ENCODE data around the gene NCBP3.
"Not testable (repeated sequence)": the region's sequence is repeated elsewhere in the genome, so short reads cannot be mapped to it uniquely, and the experiment has no call there.

The NCBP3 gene

GRCh38 chr17:3812771-3813170 lies 33.3 kb downstream of the NCBP3 start:
- no peak for DNase-seq (ENCODE audit: low read depth in 3 of 3)

- DNase-seq (ENCODE audit: low read depth in 3 of 3): no peak
Measured at GRCh38 chr17:3812284-3812683, 33.8 kb downstream of the NCBP3 start.

- DNase-seq (ENCODE audit: low read depth in 3 of 3): no peak
Measured at GRCh38 chr17:3810019-3810418, 36.0 kb downstream of the NCBP3 start.

- no peak for DNase-seq (ENCODE audit: low read depth in 3 of 3)
Measured at GRCh38 chr17:3809135-3809534, 36.9 kb downstream of the NCBP3 start.

GRCh38 chr17:3808701-3809100 lies 37.3 kb downstream of the NCBP3 start:
- DNase-seq (ENCODE audit: low read depth in 3 of 3): no peak

GRCh38 chr17:3805581-3805980 lies 40.5 kb downstream of the NCBP3 start:
- DNase-seq (ENCODE audit: low read depth in 3 of 3): no peak

GRCh38 chr17:3804503-3804931 lies 41.5 kb downstream of the NCBP3 start:
- peak in 1 of 3 donors; percentile 10 for DNase-seq (ENCODE audit: low read depth in 3 of 3)

GRCh38 chr17:3803308-3803640 lies 42.8 kb downstream of the NCBP3 start:
- DNase-seq (ENCODE audit: low read depth in 3 of 3): no peak

- DNase-seq (ENCODE audit: low read depth in 3 of 3): no peak
Measured at GRCh38 chr17:3802461-3803307, 43.4 kb downstream of the NCBP3 start.

- no peak for DNase-seq (ENCODE audit: low read depth in 3 of 3)
Measured at GRCh38 chr17:3801792-3802191, 44.3 kb downstream of the NCBP3 start.

- DNase-seq (ENCODE audit: low read depth in 3 of 3): no peak
Measured at GRCh38 chr17:3801347-3801746, 44.7 kb downstream of the NCBP3 start.

GRCh38 chr17:3800362-3801271 lies 45.4 kb downstream of the NCBP3 start, which contains the start of gene ITGAE:
ITGAE (minus strand) TSS chr17:3801188; CDS start chr17:3801144, 44 bp downstream.
- no peak for DNase-seq (ENCODE audit: low read depth in 3 of 3)

GRCh38 chr17:3799181-3799945 lies 46.7 kb downstream of the NCBP3 start:
- DNase-seq (ENCODE audit: low read depth in 3 of 3): no peak

- no peak for DNase-seq (ENCODE audit: low read depth in 3 of 3)
Measured at GRCh38 chr17:3798273-3799180, 47.5 kb downstream of the NCBP3 start.

- DNase-seq (ENCODE audit: low read depth in 3 of 3): no peak
Measured at GRCh38 chr17:3796822-3797170, 49.2 kb downstream of the NCBP3 start.

- peak; percentile 55 to 62 (median 58) for DNase-seq (ENCODE audit: low read depth in 3 of 3)
Measured at GRCh38 chr17:3796110-3796821, 49.8 kb downstream of the NCBP3 start.

- DNase-seq (ENCODE audit: low read depth in 3 of 3): no peak
Measured at GRCh38 chr17:3795390-3796102, 50.5 kb downstream of the NCBP3 start.

- DNase-seq (ENCODE audit: low read depth in 3 of 3): no peak
Measured at GRCh38 chr17:3794557-3795389, 51.3 kb downstream of the NCBP3 start.

- not testable (repeated sequence) for DNase-seq (ENCODE audit: low read depth in 3 of 3)
Measured at GRCh38 chr17:3794152-3794551, 51.9 kb downstream of the NCBP3 start.

All from stimulated activated CD4-positive, alpha-beta T cell treated with anti-CD3 and anti-CD28 coated beads, TNF-alpha, amount 100 ng/mL, for 48 hours (primary cell).